K562 (cell line): Measurements from ENCODE around the gene ACRBP. TPM values are rescaled to one million over a fixed set of nuclear protein-coding genes. Genes with fewer than 3 reads are reported as not detected.

Experiments used
- CREB3 ChIP-seq: fragments of 450-650 bp; conservative IDR thresholded peaks from 2 replicates; pipeline ENCODE4 v1.6.1; 2016; ENCODE audit warnings: missing genetic modification characterization, low read depth, mild to moderate bottlenecking, missing compliant biosample characterization, moderate library complexity
- CUX1 ChIP-seq: fragments of 200-800 bp; sonication (Bioruptor generic); IDR thresholded peaks from 2 replicates; pipeline ENCODE4 v1.6.1; 2016; ENCODE audit warnings: missing genetic modification characterization, missing compliant biosample characterization
- ETV6 ChIP-seq, 3 experiments: fragments of 150-350 bp in 1 of 3; sonication (generic) in 1 of 3; formaldehyde crosslinking in 1 of 3; IDR thresholded peaks; 2 replicates each; pipeline versions ENCODE4 v1.6.1 to v1.8.0; 2014 to 2022; ENCODE audit warnings: borderline replicate concordance in 2 of 3, low read depth in 2 of 3, antibody characterized with exemption in 1 of 3, low read length in 1 of 3, mild to moderate bottlenecking in 1 of 3, missing genetic modification reagents in 1 of 3
- FOSL1 ChIP-seq: fragments of 200-800 bp; sonication (Bioruptor generic); conservative IDR thresholded peaks from 2 replicates; pipeline ENCODE4 v1.6.1; 2016; ENCODE audit warnings: missing genetic modification characterization, missing compliant biosample characterization
- POLR2A ChIP-seq: fragments of 450-650 bp; conservative IDR thresholded peaks from 2 replicates; pipeline ENCODE4 v1.6.1; 2016
- SMARCE1 ChIP-seq: fragments of 450-650 bp; IDR thresholded peaks from 2 replicates; pipeline ENCODE4 v1.7.1; 2016; ENCODE audit warnings: mild to moderate bottlenecking
- YBX1 ChIP-seq: fragments of 450-650 bp; IDR thresholded peaks from 2 replicates; pipeline ENCODE4 v1.7.1; 2016; ENCODE audit warnings: mild to moderate bottlenecking
- ZNF174 ChIP-seq: fragments of 250-450 bp; sonication (Bioruptor Pico); IDR thresholded peaks from 2 replicates; pipeline ENCODE4 v1.4.0; 2020; ENCODE audit warnings: mild to moderate bottlenecking
- ZNF318 ChIP-seq, 2 experiments: fragments of 450-650 bp; IDR thresholded peaks; 2 replicates each; pipeline ENCODE4 v1.6.1; 2016; ENCODE audit warnings: mild to moderate bottlenecking in 2 of 2, borderline replicate concordance in 1 of 2, low read depth in 1 of 2, moderate library complexity in 1 of 2
- ZNF717 ChIP-seq: fragments of 250-450 bp; sonication (Bioruptor Pico); IDR thresholded peaks from 2 replicates; pipeline ENCODE4 v1.5.0; 2021
- polyA plus RNA-seq, 8 experiments: library from polyadenylated mRNA; depleted of rRNA in 4 of 8; stranded (reverse) in 5 of 8; unstranded in 3 of 8; fragments of >200 nt; fragmentation: Nextera tagmentation in 2 of 8; fragmentation: Illumina TruSeq in 1 of 8; extraction: Ambion mirVana in 2 of 8; extraction: Trizol in 1 of 8; gene quantifications; 2 replicates each; pipeline versions ENCODE4 v1.2.1 to v1.2.3, GENCODE V29; 2011 to 2014; ENCODE audit warnings: inconsistent platforms in 1 of 8, missing spikeins in 1 of 8
- total RNA-seq, 7 experiments: library from RNA; depleted of rRNA in 6 of 7; stranded (reverse); fragments of >200 nt in 6 of 7; fragmentation: Illumina TruSeq in 2 of 7; extraction: Trizol in 2 of 7; gene quantifications; 2 replicates each; pipeline versions ENCODE4 v1.2.1 to v1.2.3, GENCODE V29; 2011 to 2021; ENCODE audit warnings: low replicate concordance in 1 of 7

The ACRBP gene
- total and polyA plus RNA-seq, 9 of the 15 experiments (the other 6 are each of a cell fraction or from before 2014, with no cell fraction given), result 3.1 to 31.8 (median 8.4) TPM

- TF ChIP-seq CUX1 (CRISPR knock-in tag) (no peak), YBX1 (no peak), ZNF174 (CRISPR knock-in tag) (no peak), CREB3 (tag) (no peak), ZNF318 (IDR thresholded peaks at IDR 0.05; ENCODE audit: borderline replicate concordance in 1 of 2, low read depth in 1 of 2) (no peak), ZNF717 (CRISPR knock-in tag) (no peak), POLR2A (no peak), ETV6 (IDR thresholded peaks at IDR 0.05; ENCODE audit: borderline replicate concordance in 1 of 2, low read depth in 2 of 2, low read length in 1 of 2) (no peak), ETV6 (CRISPR knock-in tag; IDR thresholded peaks at IDR 0.05; ENCODE audit: borderline replicate concordance) (no peak), SMARCE1 (no peak), FOSL1 (no peak)
These were observed 47.5 kb upstream of the ACRBP start (continued) for GRCh38 chr12:6694701-6695100.
